Mammary epithelial cell (primary cell): ENCODE data around the gene SMYD3.

Experiments used
- CTCF ChIP-seq, 2 donors: IDR thresholded peaks in 1 of 2; conservative IDR thresholded peaks in 1 of 2; 2 replicates each; pipeline ENCODE4 v1.5.1; 2011 to 2012; ENCODE audit warnings: inconsistent platforms in 2 of 2, low read length in 2 of 2, mild to moderate bottlenecking in 2 of 2, control low read depth in 1 of 2, low read depth in 1 of 2; ENCODE audit not compliant: insufficient read depth in 1 of 2; ENCODE audit errors: extremely low read depth in 1 of 2
- EZH2 ChIP-seq: IDR thresholded peaks from 2 replicates; pipeline ENCODE4 v1.6.1; 2012; ENCODE audit warnings: low read length, inconsistent platforms, borderline replicate concordance

GRCh38 chr1:246512635-246513034 is 5.6 kb upstream of the SMYD3 start:
- TF ChIP-seq CTCF (conservative IDR thresholded peaks at IDR 0.05 in 1 of 2, IDR thresholded peaks at IDR 0.05 in 1 of 2; ENCODE audit: extremely low read depth in 1 of 2, insufficient read depth in 1 of 2, low read depth in 1 of 2, low read length in 2 of 2) (no peak), EZH2 (no peak)
